ENCODE results near the gene NBAS. TPM values are rescaled to one million over a fixed set of nuclear protein-coding genes. Genes with fewer than 3 reads are reported as not detected.

NBAS gene
- polyA plus RNA-seq, 1 donor (not counting 4 experiments of a cell fraction or from before 2014, with no cell fraction given) = 27.9 TPM

DNA sequence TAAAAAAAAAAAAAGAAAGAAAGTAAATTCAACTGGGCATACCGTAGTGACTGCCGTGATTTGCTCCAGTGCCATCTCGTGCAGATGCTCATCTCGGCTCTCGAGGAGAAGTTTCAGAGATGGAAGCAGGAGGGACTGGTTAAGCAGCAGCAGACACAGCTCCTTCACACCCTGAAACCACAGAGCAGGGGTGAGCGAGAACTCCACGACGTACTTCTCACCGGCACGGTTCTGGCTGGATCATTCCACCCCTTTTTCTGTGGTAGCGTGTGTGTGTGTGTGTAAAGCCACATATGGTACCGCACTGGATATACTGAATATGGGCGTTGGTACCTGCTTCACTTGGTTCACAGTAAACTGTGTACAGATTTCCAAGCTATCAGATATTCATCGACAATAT, 382.2 kb downstream of the NBAS start:
- Histone ChIP-seq H3K9ac (ENCODE audit: control insufficient read depth, extremely low read depth, insufficient read depth, low read length) (no peak overlapping the region), H3K9me1 (ENCODE audit: control insufficient read depth, extremely low read depth, insufficient read depth, low read length) (no peaks in the 10 kb centered on the region), H3K4me3 (ENCODE audit: control insufficient read depth in 2 of 3, extremely low read depth in 1 of 3, insufficient read depth in 2 of 3, low read depth in 1 of 3, low read length in 3 of 3) (no peak overlapping the region), H3K4me2 (ENCODE audit: control insufficient read depth, extremely low read depth, insufficient read depth, low read depth, low read length) (no peak overlapping the region), H3K9me3 (ENCODE audit: control insufficient read depth, low read depth, low read length) (no peaks in the 10 kb centered on the region), H4K20me1 (ENCODE audit: control insufficient read depth, extremely low read depth, insufficient read depth, low read length) (no peaks in the 10 kb centered on the region), H3K4me1 (ENCODE audit: control insufficient read depth, extremely low read depth, insufficient read depth, low read length) (peaks cover 2% of the 10 kb centered on the region), H3K27ac (ENCODE audit: control insufficient read depth, insufficient read depth, low read length) (no peak overlapping the region), H3K79me2 (ENCODE audit: control insufficient read depth, insufficient read depth, low read length) (no peaks in the 10 kb centered on the region), H3K27me3 (ENCODE audit: control insufficient read depth, extremely low read depth, insufficient read depth, low read length) (no peaks in the 10 kb centered on the region), H3K36me3 (ENCODE audit: control insufficient read depth in 2 of 2, extremely low read depth in 1 of 2, insufficient read depth in 2 of 2, low read length in 2 of 2) (peaks cover 0 to 4% of the 10 kb centered on the region in 2 experiments), H2AFZ (ENCODE audit: control insufficient read depth, low read length) (no peak overlapping the region)
- dilution Hi-C loops (cut with MboI; ENCODE audit: extremely low pct_ligation_motif_present, low sequenced_read_pairs) = no loop called here
- no peak for DNase-seq (ENCODE audit: low read depth, low spot score)
- TF ChIP-seq EZH2 (IDR thresholded peaks at IDR 0.05; ENCODE audit: low read length) = no peak
- TF ChIP-seq, protein P1, sequence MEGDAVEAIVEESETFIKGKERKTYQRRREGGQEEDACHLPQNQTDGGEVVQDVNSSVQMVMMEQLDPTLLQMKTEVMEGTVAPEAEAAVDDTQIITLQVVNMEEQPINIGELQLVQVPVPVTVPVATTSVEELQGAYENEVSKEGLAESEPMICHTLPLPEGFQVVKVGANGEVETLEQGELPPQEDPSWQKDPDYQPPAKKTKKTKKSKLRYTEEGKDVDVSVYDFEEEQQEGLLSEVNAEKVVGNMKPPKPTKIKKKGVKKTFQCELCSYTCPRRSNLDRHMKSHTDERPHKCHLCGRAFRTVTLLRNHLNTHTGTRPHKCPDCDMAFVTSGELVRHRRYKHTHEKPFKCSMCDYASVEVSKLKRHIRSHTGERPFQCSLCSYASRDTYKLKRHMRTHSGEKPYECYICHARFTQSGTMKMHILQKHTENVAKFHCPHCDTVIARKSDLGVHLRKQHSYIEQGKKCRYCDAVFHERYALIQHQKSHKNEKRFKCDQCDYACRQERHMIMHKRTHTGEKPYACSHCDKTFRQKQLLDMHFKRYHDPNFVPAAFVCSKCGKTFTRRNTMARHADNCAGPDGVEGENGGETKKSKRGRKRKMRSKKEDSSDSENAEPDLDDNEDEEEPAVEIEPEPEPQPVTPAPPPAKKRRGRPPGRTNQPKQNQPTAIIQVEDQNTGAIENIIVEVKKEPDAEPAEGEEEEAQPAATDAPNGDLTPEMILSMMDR (optimal IDR thresholded peaks at IDR 0.05 in 1 of 3, IDR thresholded peaks at IDR 0.05 in 1 of 3, conservative IDR thresholded peaks at IDR 0.05 in 1 of 3; ENCODE audit: extremely low read depth in 1 of 3, insufficient read depth in 2 of 3, low read length in 3 of 3) = no peak
- no peak for FAIRE-seq

DNA sequence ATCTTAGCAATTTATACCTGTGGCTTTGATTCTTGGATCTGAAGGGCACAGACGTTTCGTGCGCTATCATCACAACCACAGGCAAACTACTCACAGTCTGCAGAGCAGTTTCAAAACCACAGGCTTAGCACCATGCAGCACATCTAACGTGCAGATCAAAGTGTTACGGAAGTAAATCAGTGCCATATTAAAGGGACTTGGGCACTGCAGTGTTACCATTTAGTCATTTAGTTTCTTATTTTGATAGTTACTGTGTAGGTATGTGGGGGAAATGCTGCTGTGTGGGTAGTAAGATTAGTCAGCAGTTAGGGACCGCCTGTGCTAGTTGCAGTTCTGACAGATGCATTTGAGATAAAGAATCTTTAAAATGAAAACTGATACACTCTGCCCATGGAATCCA, 384.0 kb downstream of the NBAS start:
- Histone ChIP-seq H3K9me3 (ENCODE audit: control insufficient read depth, low read depth, low read length) (no peaks in the 10 kb centered on the region), H3K4me2 (ENCODE audit: control insufficient read depth, extremely low read depth, insufficient read depth, low read depth, low read length) (peak overlapping the region; percentile 0), H3K79me2 (ENCODE audit: control insufficient read depth, insufficient read depth, low read length) (no peaks in the 10 kb centered on the region), H2AFZ (ENCODE audit: control insufficient read depth, low read length) (no peak overlapping the region), H3K27ac (ENCODE audit: control insufficient read depth, insufficient read depth, low read length) (no peak overlapping the region), H3K9me1 (ENCODE audit: control insufficient read depth, extremely low read depth, insufficient read depth, low read length) (no peaks in the 10 kb centered on the region), H4K20me1 (ENCODE audit: control insufficient read depth, extremely low read depth, insufficient read depth, low read length) (no peaks in the 10 kb centered on the region), H3K9ac (ENCODE audit: control insufficient read depth, extremely low read depth, insufficient read depth, low read length) (no peak overlapping the region), H3K27me3 (ENCODE audit: control insufficient read depth, extremely low read depth, insufficient read depth, low read length) (no peaks in the 10 kb centered on the region), H3K4me3 (ENCODE audit: control insufficient read depth in 2 of 3, extremely low read depth in 1 of 3, insufficient read depth in 2 of 3, low read depth in 1 of 3, low read length in 3 of 3) (no peak overlapping the region), H3K36me3 (ENCODE audit: control insufficient read depth in 2 of 2, extremely low read depth in 1 of 2, insufficient read depth in 2 of 2, low read length in 2 of 2) (peaks cover 0 to 4% of the 10 kb centered on the region in 2 experiments), H3K4me1 (ENCODE audit: control insufficient read depth, extremely low read depth, insufficient read depth, low read length) (peaks cover 2% of the 10 kb centered on the region)
- dilution Hi-C loops (cut with MboI; ENCODE audit: extremely low pct_ligation_motif_present, low sequenced_read_pairs) = no loop called here
- DNase-seq (ENCODE audit: low read depth, low spot score) (no peak), FAIRE-seq (peak; percentile 20)
- TF ChIP-seq, protein P1 (optimal IDR thresholded peaks at IDR 0.05 in 1 of 3, IDR thresholded peaks at IDR 0.05 in 1 of 3, conservative IDR thresholded peaks at IDR 0.05 in 1 of 3; ENCODE audit: extremely low read depth in 1 of 3, insufficient read depth in 2 of 3, low read length in 3 of 3) = no peak
- no peak for TF ChIP-seq EZH2 (IDR thresholded peaks at IDR 0.05; ENCODE audit: low read length)

All from keratinocyte (primary cell).